HEK293 (cell line): ENCODE measurements around the gene ECM1.
A peak's percentile ranks its signal among the peaks of the same experiment; 100 is the strongest.

Source experiments
- GFI1B ChIP-seq: fragments of 450-650 bp; formaldehyde crosslinking; IDR thresholded peaks from 2 replicates; pipeline ENCODE4 v1.5.1; 2016; ENCODE audit warnings: missing biosample characterization, missing genetic modification characterization
- GLIS2 ChIP-seq: fragments of 450-650 bp; formaldehyde crosslinking; IDR thresholded peaks from 2 replicates; pipeline ENCODE4 v1.5.1; 2016; ENCODE audit warnings: missing biosample characterization, missing genetic modification characterization
- HOXD13 ChIP-seq: sonication (generic); formaldehyde crosslinking; IDR thresholded peaks from 2 replicates; pipeline ENCODE4 v1.8.0; 2022; ENCODE audit warnings: missing genetic modification reagents, borderline replicate concordance
- IKZF3 ChIP-seq: fragments of 450-650 bp; IDR thresholded peaks from 2 replicates; pipeline ENCODE4 v1.5.0; 2018; ENCODE audit warnings: missing biosample characterization, mild to moderate bottlenecking, missing genetic modification characterization, moderate library complexity
- KLF8 ChIP-seq: fragments of 450-650 bp; formaldehyde crosslinking; IDR thresholded peaks from 2 replicates; pipeline ENCODE4 v1.5.1; 2016; ENCODE audit warnings: missing biosample characterization, missing genetic modification characterization
- KLF9 ChIP-seq: fragments of 450-650 bp; formaldehyde crosslinking; IDR thresholded peaks from 2 replicates; pipeline ENCODE4 v1.5.1; 2016; ENCODE audit warnings: missing biosample characterization, missing genetic modification characterization, low read depth
- MYNN ChIP-seq: fragments of 450-650 bp; formaldehyde crosslinking; IDR thresholded peaks from 2 replicates; pipeline ENCODE4 v1.5.1; 2016; ENCODE audit warnings: missing biosample characterization, missing genetic modification characterization, borderline replicate concordance
- OVOL3 ChIP-seq: fragments of 450-650 bp; formaldehyde crosslinking; IDR thresholded peaks from 2 replicates; pipeline ENCODE4 v1.5.1; 2016; ENCODE audit warnings: missing biosample characterization, missing genetic modification characterization
- SALL2 ChIP-seq: fragments of 450-650 bp; formaldehyde crosslinking; IDR thresholded peaks from 2 replicates; pipeline ENCODE4 v1.5.0; 2017; ENCODE audit warnings: missing biosample characterization, mild to moderate bottlenecking, missing genetic modification characterization, borderline replicate concordance
- TRIM28 ChIP-seq: IDR thresholded peaks from 2 replicates; pipeline ENCODE4 v1.6.1; 2011; ENCODE audit warnings: low read length, control low read depth, borderline replicate concordance
- YY1 ChIP-seq: fragments of 450-650 bp; formaldehyde crosslinking; IDR thresholded peaks from 2 replicates; pipeline ENCODE4 v1.5.1; 2018; ENCODE audit warnings: missing biosample characterization, missing genetic modification characterization
- ZBTB8A ChIP-seq: fragments of 450-650 bp; formaldehyde crosslinking; IDR thresholded peaks from 2 replicates; pipeline ENCODE4 v1.5.1; 2016; ENCODE audit warnings: missing biosample characterization, missing genetic modification characterization
- ZFP69B ChIP-seq: fragments of 450-650 bp; formaldehyde crosslinking; IDR thresholded peaks from 2 replicates; pipeline ENCODE4 v1.5.1; 2016; ENCODE audit warnings: missing biosample characterization, missing genetic modification characterization
- ZNF155 ChIP-seq: fragments of 450-650 bp; formaldehyde crosslinking; IDR thresholded peaks from 2 replicates; pipeline ENCODE4 v1.5.1; 2016; ENCODE audit warnings: missing biosample characterization, missing genetic modification characterization
- ZNF169 ChIP-seq: fragments of 450-650 bp; formaldehyde crosslinking; IDR thresholded peaks from 2 replicates; pipeline ENCODE4 v1.5.1; 2016; ENCODE audit warnings: missing biosample characterization, missing genetic modification characterization
- ZNF266 ChIP-seq: fragments of 450-650 bp; formaldehyde crosslinking; IDR thresholded peaks from 2 replicates; pipeline ENCODE4 v1.5.1; 2016; ENCODE audit warnings: missing biosample characterization, missing genetic modification characterization, low read depth
- ZNF311 ChIP-seq: fragments of 450-650 bp; formaldehyde crosslinking; IDR thresholded peaks from 2 replicates; pipeline ENCODE4 v1.5.1; 2017; ENCODE audit warnings: missing biosample characterization, missing genetic modification characterization, borderline replicate concordance
- ZNF335 ChIP-seq: fragments of 450-650 bp; formaldehyde crosslinking; conservative IDR thresholded peaks from 2 replicates; pipeline ENCODE4 v1.5.1; 2016; ENCODE audit warnings: missing biosample characterization, missing genetic modification characterization
- ZNF341 ChIP-seq: fragments of 450-650 bp; formaldehyde crosslinking; IDR thresholded peaks from 2 replicates; pipeline ENCODE4; 2016; ENCODE audit warnings: low read depth, missing biosample characterization, missing genetic modification characterization
- ZNF354C ChIP-seq: fragments of 450-650 bp; formaldehyde crosslinking; IDR thresholded peaks from 2 replicates; pipeline ENCODE4 v1.5.1; 2016; ENCODE audit warnings: missing biosample characterization, missing genetic modification characterization, low read depth, borderline replicate concordance
- ZNF391 ChIP-seq: fragments of 450-650 bp; formaldehyde crosslinking; IDR thresholded peaks from 2 replicates; pipeline ENCODE4 v1.5.1; 2016; ENCODE audit warnings: low read depth, missing biosample characterization, missing genetic modification characterization, borderline replicate concordance
- ZNF548 ChIP-seq: fragments of 450-650 bp; formaldehyde crosslinking; IDR thresholded peaks from 2 replicates; pipeline ENCODE4 v1.5.1; 2016; ENCODE audit warnings: missing biosample characterization, missing genetic modification characterization
- ZNF560 ChIP-seq: fragments of 450-650 bp; formaldehyde crosslinking; IDR thresholded peaks from 2 replicates; pipeline ENCODE4 v1.5.1; 2017; ENCODE audit warnings: missing biosample characterization, missing genetic modification characterization, borderline replicate concordance
- ZNF621 ChIP-seq: fragments of 450-650 bp; formaldehyde crosslinking; IDR thresholded peaks from 2 replicates; pipeline ENCODE4 v1.5.1; 2017; ENCODE audit warnings: missing biosample characterization, missing genetic modification characterization
- ZNF623 ChIP-seq: fragments of 450-650 bp; formaldehyde crosslinking; IDR thresholded peaks from 2 replicates; pipeline ENCODE4 v1.5.1; 2016; ENCODE audit warnings: missing biosample characterization, missing genetic modification characterization
- ZNF626 ChIP-seq: fragments of 450-650 bp; sonication (Bioruptor Pico); formaldehyde crosslinking; IDR thresholded peaks from 2 replicates; pipeline ENCODE4 v1.5.1; 2018; ENCODE audit warnings: missing biosample characterization, missing genetic modification characterization, inconsistent platforms
- ZNF629 ChIP-seq: fragments of 450-650 bp; formaldehyde crosslinking; IDR thresholded peaks from 2 replicates; pipeline ENCODE4 v1.5.1; 2017; ENCODE audit warnings: missing biosample characterization, missing genetic modification characterization
- ZNF692 ChIP-seq: fragments of 450-650 bp; formaldehyde crosslinking; IDR thresholded peaks from 2 replicates; pipeline ENCODE4 v1.5.1; 2016; ENCODE audit warnings: missing biosample characterization, missing genetic modification characterization
- ZNF707 ChIP-seq: fragments of 450-650 bp; formaldehyde crosslinking; IDR thresholded peaks from 2 replicates; pipeline ENCODE4 v1.5.1; 2016; ENCODE audit warnings: missing biosample characterization, missing genetic modification characterization
- ZNF768 ChIP-seq: fragments of 450-650 bp; formaldehyde crosslinking; IDR thresholded peaks from 2 replicates; pipeline ENCODE4 v1.5.1; 2018; ENCODE audit warnings: missing biosample characterization, mild to moderate bottlenecking, missing genetic modification characterization
- ZNF792 ChIP-seq: fragments of 450-650 bp; formaldehyde crosslinking; IDR thresholded peaks from 2 replicates; pipeline ENCODE4 v1.5.1; 2016; ENCODE audit warnings: missing biosample characterization, missing genetic modification characterization
- ZSCAN16 ChIP-seq: fragments of 450-650 bp; formaldehyde crosslinking; IDR thresholded peaks from 2 replicates; pipeline ENCODE4 v1.5.1; 2016; ENCODE audit warnings: missing biosample characterization, missing genetic modification characterization
- ZSCAN30 ChIP-seq: fragments of 450-650 bp; IDR thresholded peaks from 2 replicates; pipeline ENCODE4 v1.5.1; 2018; ENCODE audit warnings: missing biosample characterization, mild to moderate bottlenecking, missing genetic modification characterization, moderate library complexity
- TF ChIP-seq, protein P1 (sequence below): fragments of 450-650 bp; formaldehyde crosslinking; IDR thresholded peaks from 2 replicates; pipeline ENCODE4 v1.5.1; 2016; ENCODE audit warnings: missing biosample characterization, missing genetic modification characterization
- TF ChIP-seq, protein P2 (sequence below): fragments of 450-650 bp; formaldehyde crosslinking; IDR thresholded peaks from 2 replicates; pipeline ENCODE4 v1.5.1; 2016; ENCODE audit warnings: missing biosample characterization, missing genetic modification characterization, low read depth

ECM1 gene

DNA sequence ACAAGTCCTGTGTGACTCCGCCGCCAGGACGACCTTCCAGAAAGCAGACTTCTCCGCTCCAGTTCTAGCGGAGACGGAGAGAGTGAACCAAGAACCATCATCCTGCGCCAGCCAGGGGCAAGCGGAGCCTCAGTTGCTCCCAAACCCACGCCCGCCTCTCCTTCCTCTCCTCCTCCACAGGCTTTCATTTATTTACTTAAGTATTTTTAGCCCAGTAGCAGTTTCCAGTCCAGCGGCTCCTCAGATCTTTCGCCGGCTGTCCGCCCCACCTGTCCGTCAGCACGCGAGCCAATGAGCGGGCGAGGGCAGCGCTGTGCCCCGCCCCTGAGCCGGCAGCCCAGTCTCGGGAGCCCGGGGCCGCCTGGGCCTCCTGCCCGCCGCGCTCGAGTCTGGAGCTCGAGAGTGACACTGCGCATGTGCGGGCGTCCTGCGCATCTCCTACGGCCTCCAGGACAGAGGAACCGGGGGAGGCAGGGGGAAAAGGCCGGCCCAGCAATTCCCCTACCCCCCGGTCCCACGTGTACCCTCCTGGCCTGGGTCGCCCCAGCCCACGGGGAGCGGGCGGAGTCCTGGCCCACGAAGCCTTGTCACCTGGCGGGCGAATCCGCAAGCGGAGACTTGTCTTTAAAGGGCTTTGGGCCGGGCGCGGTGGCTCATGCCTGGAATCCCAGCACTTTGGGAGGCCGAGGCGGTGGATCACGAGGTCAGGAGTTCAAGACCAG lies 7.6 kb downstream of the ECM1 start, which contains the start of gene FALEC (continued):
- TF ChIP-seq, protein P1, sequence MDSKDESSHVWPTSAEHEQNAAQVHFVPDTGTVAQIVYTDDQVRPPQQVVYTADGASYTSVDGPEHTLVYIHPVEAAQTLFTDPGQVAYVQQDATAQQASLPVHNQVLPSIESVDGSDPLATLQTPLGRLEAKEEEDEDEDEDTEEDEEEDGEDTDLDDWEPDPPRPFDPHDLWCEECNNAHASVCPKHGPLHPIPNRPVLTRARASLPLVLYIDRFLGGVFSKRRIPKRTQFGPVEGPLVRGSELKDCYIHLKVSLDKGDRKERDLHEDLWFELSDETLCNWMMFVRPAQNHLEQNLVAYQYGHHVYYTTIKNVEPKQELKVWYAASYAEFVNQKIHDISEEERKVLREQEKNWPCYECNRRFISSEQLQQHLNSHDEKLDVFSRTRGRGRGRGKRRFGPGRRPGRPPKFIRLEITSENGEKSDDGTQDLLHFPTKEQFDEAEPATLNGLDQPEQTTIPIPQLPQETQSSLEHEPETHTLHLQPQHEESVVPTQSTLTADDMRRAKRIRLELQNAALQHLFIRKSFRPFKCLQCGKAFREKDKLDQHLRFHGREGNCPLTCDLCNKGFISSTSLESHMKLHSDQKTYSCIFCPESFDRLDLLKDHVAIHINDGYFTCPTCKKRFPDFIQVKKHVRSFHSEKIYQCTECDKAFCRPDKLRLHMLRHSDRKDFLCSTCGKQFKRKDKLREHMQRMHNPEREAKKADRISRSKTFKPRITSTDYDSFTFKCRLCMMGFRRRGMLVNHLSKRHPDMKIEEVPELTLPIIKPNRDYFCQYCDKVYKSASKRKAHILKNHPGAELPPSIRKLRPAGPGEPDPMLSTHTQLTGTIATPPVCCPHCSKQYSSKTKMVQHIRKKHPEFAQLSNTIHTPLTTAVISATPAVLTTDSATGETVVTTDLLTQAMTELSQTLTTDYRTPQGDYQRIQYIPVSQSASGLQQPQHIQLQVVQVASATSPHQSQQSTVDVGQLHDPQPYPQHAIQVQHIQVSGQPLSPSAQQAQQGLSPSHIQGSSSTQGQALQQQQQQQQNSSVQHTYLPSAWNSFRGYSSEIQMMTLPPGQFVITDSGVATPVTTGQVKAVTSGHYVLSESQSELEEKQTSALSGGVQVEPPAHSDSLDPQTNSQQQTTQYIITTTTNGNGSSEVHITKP (tag by site-specific recombination): peak; percentile 96
- peak; percentile 91 for TF ChIP-seq ZNF335
- TF ChIP-seq ZSCAN30 (tag by site-specific recombination): peak; percentile 91
- TF ChIP-seq ZNF311 (tag by site-specific recombination): no peak
- TF ChIP-seq ZBTB8A (tag by site-specific recombination): peak; percentile 85
- peak; percentile 92 for TF ChIP-seq ZNF341 (tag by site-specific recombination)
- TF ChIP-seq ZNF155 (tag by site-specific recombination): no peak
- TF ChIP-seq ZNF707: no peak
- peak; percentile 41 for TF ChIP-seq ZFP69B (tag by site-specific recombination)
- TF ChIP-seq MYNN (tag by site-specific recombination): no peak
- peak; percentile 98 for TF ChIP-seq GLIS2 (tag by site-specific recombination)
- peak; percentile 33; the same call in 1 of the 2 replicates for TF ChIP-seq ZNF692 (tag by site-specific recombination)
- TF ChIP-seq TRIM28: no peak
- TF ChIP-seq ZNF169 (tag by site-specific recombination): no peak
- no peak for TF ChIP-seq YY1 (tag by site-specific recombination)
- no peak for TF ChIP-seq ZNF266
- peak; percentile 52; the same call in 1 of the 2 replicates for TF ChIP-seq OVOL3 (tag by site-specific recombination)
- TF ChIP-seq ZNF768 (tag by site-specific recombination): no peak
- TF ChIP-seq GFI1B: 0 out of 2 replicates have a peak, but pooled peaks have one; percentile 24
- TF ChIP-seq, protein P2, sequence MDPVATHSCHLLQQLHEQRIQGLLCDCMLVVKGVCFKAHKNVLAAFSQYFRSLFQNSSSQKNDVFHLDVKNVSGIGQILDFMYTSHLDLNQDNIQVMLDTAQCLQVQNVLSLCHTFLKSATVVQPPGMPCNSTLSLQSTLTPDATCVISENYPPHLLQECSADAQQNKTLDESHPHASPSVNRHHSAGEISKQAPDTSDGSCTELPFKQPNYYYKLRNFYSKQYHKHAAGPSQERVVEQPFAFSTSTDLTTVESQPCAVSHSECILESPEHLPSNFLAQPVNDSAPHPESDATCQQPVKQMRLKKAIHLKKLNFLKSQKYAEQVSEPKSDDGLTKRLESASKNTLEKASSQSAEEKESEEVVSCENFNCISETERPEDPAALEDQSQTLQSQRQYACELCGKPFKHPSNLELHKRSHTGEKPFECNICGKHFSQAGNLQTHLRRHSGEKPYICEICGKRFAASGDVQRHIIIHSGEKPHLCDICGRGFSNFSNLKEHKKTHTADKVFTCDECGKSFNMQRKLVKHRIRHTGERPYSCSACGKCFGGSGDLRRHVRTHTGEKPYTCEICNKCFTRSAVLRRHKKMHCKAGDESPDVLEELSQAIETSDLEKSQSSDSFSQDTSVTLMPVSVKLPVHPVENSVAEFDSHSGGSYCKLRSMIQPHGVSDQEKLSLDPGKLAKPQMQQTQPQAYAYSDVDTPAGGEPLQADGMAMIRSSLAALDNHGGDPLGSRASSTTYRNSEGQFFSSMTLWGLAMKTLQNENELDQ: no peak
- 0 out of 2 replicates have a peak, but pooled peaks have one; percentile 17 for TF ChIP-seq ZNF354C
- no peak for TF ChIP-seq ZNF548 (tag by site-specific recombination)
- TF ChIP-seq KLF8 (tag by site-specific recombination): no peak; the same call in 1 of the 2 replicates
- no peak for TF ChIP-seq ZNF560 (tag by site-specific recombination)
- 0 out of 2 replicates have a peak, but pooled peaks have one; percentile 35 for TF ChIP-seq KLF9
- TF ChIP-seq ZNF626 (tag by site-specific recombination): no peak
- TF ChIP-seq IKZF3 (tag by site-specific recombination): peak; percentile 21; the same call in 1 of the 2 replicates
- TF ChIP-seq ZNF391 (tag by site-specific recombination): 0 out of 2 replicates have a peak, but pooled peaks have one; percentile 59
- no peak for TF ChIP-seq ZNF621 (tag by site-specific recombination)
- no peak for TF ChIP-seq ZSCAN16
- no peak for TF ChIP-seq SALL2 (tag by site-specific recombination)
- no peak for TF ChIP-seq ZNF629 (tag by site-specific recombination)
- no peak for TF ChIP-seq ZNF623 (tag by site-specific recombination)
- TF ChIP-seq ZNF792: peak; percentile 91
- TF ChIP-seq HOXD13: no peak
